T follicular helper cell (primary cell): Measurements from ENCODE around the gene KIF18B.
A peak's percentile ranks its signal among the peaks of the same experiment; 100 is the strongest.

Source experiments
- DNase-seq: peaks from one replicate; pipeline ENCODE4 v3.0.0-alpha.2; 2020; ENCODE audit warnings: low read depth

KIF18B gene

GRCh38 chr17:44918006-44918405 lies 29.6 kb downstream of the KIF18B start:
- no peak for DNase-seq

GRCh38 chr17:44917456-44917855 lies 30.1 kb downstream of the KIF18B start:
- no peak for DNase-seq

- no peak for DNase-seq
Observed at GRCh38 chr17:44916781-44917241, 30.8 kb downstream of the KIF18B start.

- no peak for DNase-seq
Observed at GRCh38 chr17:44915862-44916780, 31.5 kb downstream of the KIF18B start.

GRCh38 chr17:44915321-44915726 lies 32.2 kb downstream of the KIF18B start, which contains the start of gene GFAP:
TSS of gene GFAP (minus strand) at chr17:44915500. CDS start at chr17:44915486, 14 bp downstream.
- no peak for DNase-seq

- DNase-seq: no peak
Observed at GRCh38 chr17:44914698-44915271, 32.8 kb downstream of the KIF18B start.

GRCh38 chr17:44914148-44914547 lies 33.4 kb downstream of the KIF18B start:
- no peak for DNase-seq

- no peak for DNase-seq
Observed at GRCh38 chr17:44913676-44914075, 33.9 kb downstream of the KIF18B start.

GRCh38 chr17:44912763-44913544 lies 34.6 kb downstream of the KIF18B start:
- no peak for DNase-seq

GRCh38 chr17:44911133-44912001 lies 36.2 kb downstream of the KIF18B start:
- DNase-seq: peak; percentile 18

GRCh38 chr17:44910231-44911106 lies 37.1 kb downstream of the KIF18B start:
- DNase-seq: no peak

- DNase-seq: no peak
Observed at GRCh38 chr17:44909681-44910144, 37.9 kb downstream of the KIF18B start.

GRCh38 chr17:44908761-44909326 lies 38.7 kb downstream of the KIF18B start:
- no peak for DNase-seq

GRCh38 chr17:44907729-44908470 lies 39.7 kb downstream of the KIF18B start:
- no peak for DNase-seq

GRCh38 chr17:44906763-44907728 lies 40.5 kb downstream of the KIF18B start:
- no peak for DNase-seq

GRCh38 chr17:44906010-44906646 lies 41.4 kb downstream of the KIF18B start:
- DNase-seq: no peak
